Upper lobe of right lung (tissue), 1 donor: ENCODE measurements around the gene PKP1. TPM values are rescaled to one million over a fixed set of nuclear protein-coding genes. Genes with fewer than 3 reads are reported as not detected.

Source experiments
- ATAC-seq: fragments of 200-7000 bp; cut with Tn5 transposase; one replicate; pipeline ENCODE4 v1.9.1; 2020; ENCODE audit warnings: mild to moderate bottlenecking, moderate library complexity
- DNase-seq: peaks from one replicate; pipeline ENCODE4 v3.0.0-alpha.2; 2020
- H3K27ac ChIP-seq: fragments of 200-600 bp; one replicate; pipeline ENCODE4 v1.8.0; 2022
- H3K27me3 ChIP-seq: fragments of 200-600 bp; one replicate; pipeline ENCODE4 v1.8.0; 2022; ENCODE audit warnings: mild to moderate bottlenecking
- H3K36me3 ChIP-seq: fragments of 200-600 bp; one replicate; pipeline ENCODE4 v1.8.0; 2022
- H3K4me1 ChIP-seq: fragments of 200-600 bp; one replicate; pipeline ENCODE4 v1.8.0; 2022
- H3K4me3 ChIP-seq: fragments of 200-600 bp; one replicate; pipeline ENCODE4 v1.8.0; 2022; ENCODE audit warnings: mild to moderate bottlenecking
- H3K9me3 ChIP-seq: fragments of 200-600 bp; one replicate; pipeline ENCODE4 v1.8.0; 2022
- intact Hi-C: fragments of 100-400 bp; cut with DNase I; formaldehyde crosslinking; loops from one replicate; pipeline ENCODE4 v1.11.0; 2022
- total RNA-seq: library from RNA; stranded (reverse); fragmentation: NEBNext Ultra II Directional; extraction: Animal tissue kit (Norgen Biotek cat#: 25700); gene quantifications from one replicate; pipeline ENCODE4 v1.2.1, GENCODE V29; 2021
- TF ChIP-seq, protein P1 (sequence below): fragments of 200-600 bp; IDR thresholded peaks from one replicate; pipeline ENCODE4 v1.8.0; 2022; ENCODE audit warnings: antibody characterized with exemption
- donor health status: DM: no; HTN: yes; CAD: no; lungs with severe emphysema.

PKP1 gene
- total RNA-seq, 1 donor from 2014 or later = 0.69 TPM

DNA sequence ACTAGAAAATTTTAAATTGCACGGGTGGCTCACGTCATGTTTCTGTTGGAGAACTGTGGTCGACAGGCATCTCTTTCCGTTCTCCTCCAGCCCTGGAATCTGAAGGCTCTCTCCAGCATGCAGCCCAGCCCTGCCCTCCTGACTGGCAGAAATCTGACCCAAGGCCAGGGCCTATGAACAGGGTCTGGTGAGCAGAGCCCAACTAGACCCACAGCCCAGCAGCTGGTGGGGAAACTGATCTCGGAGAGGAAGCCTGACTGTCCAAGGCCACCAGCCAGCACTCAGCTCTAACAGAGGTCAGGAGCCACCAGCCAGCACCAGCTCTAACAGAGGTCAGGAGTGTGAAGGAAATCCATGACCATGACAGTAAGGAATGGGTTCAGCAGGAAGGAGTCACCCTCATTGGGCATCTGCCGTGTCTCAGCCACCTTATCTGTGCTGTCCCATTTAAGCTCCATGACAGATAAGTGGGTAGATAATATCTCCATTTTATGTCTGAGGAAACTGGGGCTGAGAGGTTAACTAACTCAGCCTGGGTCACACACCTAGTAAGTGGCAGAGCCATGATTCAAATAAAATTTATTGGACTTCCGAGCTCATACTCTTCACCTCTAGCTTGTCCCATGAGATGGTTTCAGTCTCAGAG, 20.2 kb upstream of the PKP1 start:
- intact Hi-C loops = no loop called here
- peaks cover 14% of the 10 kb centered on the region for H3K27me3 ChIP-seq
- no peak overlapping the region for H3K4me3 ChIP-seq
- H3K27ac ChIP-seq = no peak overlapping the region
- ATAC-seq = no peak
- H3K4me1 ChIP-seq = peaks cover 7% of the 10 kb centered on the region
- no peaks in the 10 kb centered on the region for H3K36me3 ChIP-seq
- no peaks in the 10 kb centered on the region for H3K9me3 ChIP-seq
- TF ChIP-seq, protein P1, sequence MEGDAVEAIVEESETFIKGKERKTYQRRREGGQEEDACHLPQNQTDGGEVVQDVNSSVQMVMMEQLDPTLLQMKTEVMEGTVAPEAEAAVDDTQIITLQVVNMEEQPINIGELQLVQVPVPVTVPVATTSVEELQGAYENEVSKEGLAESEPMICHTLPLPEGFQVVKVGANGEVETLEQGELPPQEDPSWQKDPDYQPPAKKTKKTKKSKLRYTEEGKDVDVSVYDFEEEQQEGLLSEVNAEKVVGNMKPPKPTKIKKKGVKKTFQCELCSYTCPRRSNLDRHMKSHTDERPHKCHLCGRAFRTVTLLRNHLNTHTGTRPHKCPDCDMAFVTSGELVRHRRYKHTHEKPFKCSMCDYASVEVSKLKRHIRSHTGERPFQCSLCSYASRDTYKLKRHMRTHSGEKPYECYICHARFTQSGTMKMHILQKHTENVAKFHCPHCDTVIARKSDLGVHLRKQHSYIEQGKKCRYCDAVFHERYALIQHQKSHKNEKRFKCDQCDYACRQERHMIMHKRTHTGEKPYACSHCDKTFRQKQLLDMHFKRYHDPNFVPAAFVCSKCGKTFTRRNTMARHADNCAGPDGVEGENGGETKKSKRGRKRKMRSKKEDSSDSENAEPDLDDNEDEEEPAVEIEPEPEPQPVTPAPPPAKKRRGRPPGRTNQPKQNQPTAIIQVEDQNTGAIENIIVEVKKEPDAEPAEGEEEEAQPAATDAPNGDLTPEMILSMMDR = no peak
- no peak for DNase-seq

DNA sequence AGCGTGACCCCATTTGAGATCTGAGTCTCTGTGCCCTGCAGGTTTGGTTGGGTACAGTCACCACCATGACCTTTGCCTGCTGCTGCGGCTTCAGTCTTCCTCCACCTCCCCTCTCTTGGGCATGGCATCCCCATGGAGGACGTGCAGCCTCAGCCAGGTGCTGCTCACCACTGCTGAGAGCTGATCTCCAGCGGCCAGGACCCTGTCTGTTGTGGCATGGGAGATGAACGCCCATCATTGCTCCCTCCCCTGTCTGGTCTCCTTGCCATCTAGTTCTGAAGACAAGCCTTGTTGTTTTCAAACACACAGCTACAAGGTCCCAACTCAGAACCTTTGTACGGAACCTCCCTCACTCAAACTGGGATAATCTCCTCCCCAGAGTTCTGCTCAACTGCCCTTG, 19.2 kb upstream of the PKP1 start:
- H3K4me1 ChIP-seq = peaks cover 7% of the 10 kb centered on the region
- ATAC-seq (no peak), DNase-seq (no peak)
- H3K4me3 ChIP-seq = no peak overlapping the region
- no peak overlapping the region for H3K27ac ChIP-seq
- H3K27me3 ChIP-seq = peaks cover 14% of the 10 kb centered on the region
- intact Hi-C loops = no loop called here
- no peaks in the 10 kb centered on the region for H3K9me3 ChIP-seq
- no peaks in the 10 kb centered on the region for H3K36me3 ChIP-seq
- TF ChIP-seq, protein P1 = no peak

DNA sequence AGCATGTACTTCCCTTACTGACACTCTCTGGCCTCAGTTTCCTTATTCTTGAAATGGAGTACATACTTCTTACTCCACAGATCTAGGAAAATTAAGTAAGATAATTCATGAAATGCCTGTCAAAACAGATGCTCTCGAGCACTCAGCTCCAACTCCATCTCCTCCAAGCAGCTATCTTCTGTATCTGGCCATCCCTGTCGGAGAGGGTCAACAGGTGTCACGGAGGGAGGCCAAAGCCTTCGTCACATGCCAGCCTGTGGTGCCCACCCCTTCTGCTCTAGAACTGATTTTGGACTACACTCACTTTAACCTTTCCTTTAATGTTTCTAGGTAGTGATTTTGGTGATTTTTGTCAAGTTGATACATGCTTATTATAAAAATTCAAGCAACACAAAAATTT, 18.8 kb upstream of the PKP1 start:
- peaks cover 14% of the 10 kb centered on the region for H3K27me3 ChIP-seq
- intact Hi-C loops = no loop called here
- no peak for ATAC-seq

DNA sequence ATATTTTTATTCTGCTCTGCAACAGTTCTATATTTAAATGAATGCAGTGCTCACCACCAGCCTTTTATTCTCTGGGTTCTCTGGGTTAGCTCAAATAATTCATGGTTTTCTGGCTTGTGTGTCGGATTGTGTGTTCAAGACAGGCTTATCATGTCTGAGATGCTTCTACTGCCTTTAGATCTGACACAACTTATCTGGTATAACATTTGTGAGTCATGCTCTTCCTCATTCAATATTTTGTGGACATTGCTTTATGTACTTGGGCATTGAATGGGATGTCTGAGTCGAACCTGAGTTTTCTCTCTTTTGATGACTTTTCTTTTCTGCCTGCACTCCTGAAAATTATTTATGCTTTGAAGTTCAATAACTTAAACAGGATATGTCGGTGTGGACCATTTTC, 17.6 kb upstream of the PKP1 start:
- no peak overlapping the region for H3K4me3 ChIP-seq
- intact Hi-C loops = no loop called here
- H3K27me3 ChIP-seq = peaks cover 2% of the 10 kb centered on the region
- H3K4me1 ChIP-seq = no peaks in the 10 kb centered on the region
- TF ChIP-seq, protein P1 = no peak
- no peak overlapping the region for H3K27ac ChIP-seq
- no peaks in the 10 kb centered on the region for H3K9me3 ChIP-seq
- no peak for DNase-seq
- ATAC-seq = no peak
- H3K36me3 ChIP-seq = no peaks in the 10 kb centered on the region

More for the DNA sequence above, 18.8 kb upstream of the PKP1 start:
- TF ChIP-seq, protein P1 = no peak
- no peak overlapping the region for H3K27ac ChIP-seq
- H3K4me1 ChIP-seq = peaks cover 3% of the 10 kb centered on the region
- no peak for DNase-seq
- no peaks in the 10 kb centered on the region for H3K36me3 ChIP-seq
- no peak overlapping the region for H3K4me3 ChIP-seq
- H3K9me3 ChIP-seq = no peaks in the 10 kb centered on the region

DNA sequence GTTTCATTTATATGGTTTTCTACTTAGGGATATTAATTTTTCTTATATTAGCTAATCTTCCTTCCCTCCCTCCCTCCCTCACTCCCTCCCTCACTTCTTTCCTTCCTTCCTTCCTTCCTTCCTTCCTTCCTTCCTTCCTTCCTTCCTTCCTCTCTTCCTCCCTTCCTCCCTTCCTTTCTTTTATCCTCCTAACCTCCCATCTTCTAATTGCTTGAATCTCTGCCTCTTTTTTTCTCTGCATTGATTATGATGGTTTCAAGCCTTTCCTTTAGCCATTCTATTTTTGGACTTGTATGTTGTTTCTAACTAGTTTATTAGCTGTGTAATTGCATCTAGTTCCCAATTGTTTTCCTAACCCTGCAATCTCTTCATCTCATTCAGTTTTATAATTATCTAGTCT, 17.0 kb upstream of the PKP1 start:
- TF ChIP-seq, protein P1 = no peak
- intact Hi-C loops = no loop called here
- no peaks in the 10 kb centered on the region for H3K36me3 ChIP-seq
- no peak overlapping the region for H3K27ac ChIP-seq
- H3K27me3 ChIP-seq = no peaks in the 10 kb centered on the region
- H3K4me3 ChIP-seq = no peak overlapping the region
- H3K9me3 ChIP-seq = no peaks in the 10 kb centered on the region
- DNase-seq (no peak), ATAC-seq (no peak)
- H3K4me1 ChIP-seq = no peaks in the 10 kb centered on the region

DNA sequence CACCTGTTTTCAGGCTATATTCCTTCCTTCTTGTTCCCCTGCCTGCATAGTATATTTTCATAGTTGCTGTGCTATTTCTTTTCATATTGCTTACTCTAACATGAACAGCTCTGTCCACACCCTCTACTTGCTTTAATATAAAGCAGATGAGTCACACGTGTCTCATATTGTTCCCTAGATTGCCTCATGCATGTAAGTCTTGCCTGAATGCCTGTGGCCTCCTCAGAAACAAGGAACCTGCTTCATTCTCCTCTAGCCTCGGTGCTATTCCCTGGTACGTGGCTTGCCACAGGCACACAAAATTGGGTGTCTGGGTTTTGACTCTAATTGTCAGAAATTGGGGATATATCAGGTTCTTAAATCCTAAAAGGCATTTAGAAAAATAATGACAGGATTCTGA, 16.5 kb upstream of the PKP1 start:
- DNase-seq (no peak), ATAC-seq (peak; percentile 47)
- H3K27me3 ChIP-seq = no peaks in the 10 kb centered on the region
- H3K4me3 ChIP-seq = no peak overlapping the region
- TF ChIP-seq, protein P1 = no peak
- H3K27ac ChIP-seq = no peak overlapping the region
- intact Hi-C loops = no loop called here
- no peaks in the 10 kb centered on the region for H3K36me3 ChIP-seq
- no peaks in the 10 kb centered on the region for H3K4me1 ChIP-seq
- H3K9me3 ChIP-seq = no peaks in the 10 kb centered on the region
